Breast epithelium (tissue), 3 donors: ENCODE results near the gene HPCAL1.
"Not testable (repeated sequence)": the region's sequence is repeated elsewhere in the genome, so short reads cannot be mapped to it uniquely, and the experiment has no call there.

ENCODE experiments used
- CTCF ChIP-seq, 3 donors: fragments of 450-650 bp; IDR thresholded peaks; one replicate each; pipeline ENCODE4 v1.5.1; 2016 to 2017; ENCODE audit warnings: antibody characterized with exemption in 3 of 3, mild to moderate bottlenecking in 3 of 3, moderate library complexity in 3 of 3
- POLR2AphosphoS5 ChIP-seq, 3 donors: sonication (generic); formaldehyde crosslinking; IDR thresholded peaks; one replicate each; pipeline ENCODE4 v1.6.1; 2017; ENCODE audit warnings: antibody characterized with exemption in 3 of 3

- TF ChIP-seq CTCF, POLR2AphosphoS5 (IDR thresholded peaks at IDR 0.05): not testable (repeated sequence)
Measured at GRCh38 chr2:10263526-10263925, 39.2 kb upstream of the HPCAL1 start.
